GM21576 (cell line): Measurements from ENCODE around the gene KLF5.

Experiments
- ATAC-seq: cut with Tn5 transposase; IDR thresholded peaks from one replicate; pipeline ENCODE4 v1.9.1; 2021; ENCODE audit warnings: mild to moderate bottlenecking, moderate library complexity; ENCODE audit not compliant: unreplicated experiment

Gene KLF5

GRCh38 chr13:73059460-73060250, 850 bp downstream of the KLF5 start:
- ATAC-seq, result peak; percentile 39

DNA sequence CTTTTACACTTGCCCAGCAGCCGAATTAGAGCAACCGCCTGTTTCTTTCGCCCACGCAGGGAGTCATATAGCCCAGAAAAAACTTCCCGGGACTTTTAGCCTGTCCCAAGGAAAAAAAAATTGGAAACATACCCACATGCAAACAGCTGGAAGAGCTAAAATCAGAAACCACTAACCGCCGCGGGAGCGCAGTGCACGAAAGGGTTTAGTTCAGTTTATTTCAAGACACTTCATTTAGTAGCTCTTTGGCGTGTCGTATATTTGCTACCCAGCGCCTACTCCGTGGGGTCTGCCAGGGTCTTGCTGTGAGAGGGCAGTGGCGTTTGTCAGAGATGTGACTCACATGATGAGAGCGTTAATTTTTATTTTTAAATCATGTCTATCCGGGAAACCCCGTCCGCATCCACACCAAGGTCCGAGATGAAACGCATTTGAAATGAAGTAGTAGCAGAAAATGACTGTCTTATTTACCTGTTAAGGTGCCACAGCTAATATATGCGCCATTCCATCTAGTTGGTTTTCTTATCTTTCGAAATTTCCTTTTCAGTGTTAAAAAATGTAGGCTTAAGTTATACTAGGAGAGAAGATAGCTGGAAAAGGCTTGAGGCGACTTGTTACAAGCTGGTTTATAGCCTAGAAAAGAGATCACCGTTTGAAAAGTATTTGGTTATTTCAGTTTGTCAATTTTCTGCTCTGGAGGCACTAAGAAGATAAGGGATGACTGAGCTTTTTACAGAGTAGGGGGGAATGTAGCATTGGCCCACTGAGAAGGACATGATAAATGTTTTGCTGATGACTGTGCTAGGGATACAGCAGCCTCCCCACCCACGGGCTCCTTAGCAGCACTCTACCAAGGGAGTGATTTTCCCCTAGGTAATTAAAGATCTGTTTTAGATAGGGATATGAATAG, 1.7 kb downstream of the KLF5 start:
- no peak for ATAC-seq

- ATAC-seq, result no peak
These were observed 2.7 kb downstream of the KLF5 start for GRCh38 chr13:73061473-73061872.

DNA sequence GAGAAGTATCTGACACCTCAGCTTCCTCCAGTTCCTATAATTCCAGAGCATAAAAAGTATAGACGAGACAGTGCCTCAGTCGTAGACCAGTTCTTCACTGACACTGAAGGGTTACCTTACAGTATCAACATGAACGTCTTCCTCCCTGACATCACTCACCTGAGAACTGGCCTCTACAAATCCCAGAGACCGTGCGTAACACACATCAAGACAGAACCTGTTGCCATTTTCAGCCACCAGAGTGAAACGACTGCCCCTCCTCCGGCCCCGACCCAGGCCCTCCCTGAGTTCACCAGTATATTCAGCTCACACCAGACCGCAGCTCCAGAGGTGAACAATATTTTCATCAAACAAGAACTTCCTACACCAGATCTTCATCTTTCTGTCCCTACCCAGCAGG, 3.1 kb downstream of the KLF5 start:
- ATAC-seq, result no peak

DNA sequence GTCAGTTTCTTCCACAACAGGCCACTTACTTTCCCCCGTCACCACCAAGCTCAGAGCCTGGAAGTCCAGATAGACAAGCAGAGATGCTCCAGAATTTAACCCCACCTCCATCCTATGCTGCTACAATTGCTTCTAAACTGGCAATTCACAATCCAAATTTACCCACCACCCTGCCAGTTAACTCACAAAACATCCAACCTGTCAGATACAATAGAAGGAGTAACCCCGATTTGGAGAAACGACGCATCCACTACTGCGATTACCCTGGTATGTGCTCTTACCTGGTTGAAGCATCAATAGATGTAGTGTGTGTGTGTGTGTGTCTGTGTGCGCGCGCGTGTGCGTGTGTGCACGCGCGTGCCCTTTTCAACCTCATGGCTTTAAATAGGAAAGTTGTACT, 3.7 kb downstream of the KLF5 start:
- no peak for ATAC-seq

- no peak for ATAC-seq
These were observed 4.4 kb downstream of the KLF5 start for GRCh38 chr13:73063166-73063565.

DNA sequence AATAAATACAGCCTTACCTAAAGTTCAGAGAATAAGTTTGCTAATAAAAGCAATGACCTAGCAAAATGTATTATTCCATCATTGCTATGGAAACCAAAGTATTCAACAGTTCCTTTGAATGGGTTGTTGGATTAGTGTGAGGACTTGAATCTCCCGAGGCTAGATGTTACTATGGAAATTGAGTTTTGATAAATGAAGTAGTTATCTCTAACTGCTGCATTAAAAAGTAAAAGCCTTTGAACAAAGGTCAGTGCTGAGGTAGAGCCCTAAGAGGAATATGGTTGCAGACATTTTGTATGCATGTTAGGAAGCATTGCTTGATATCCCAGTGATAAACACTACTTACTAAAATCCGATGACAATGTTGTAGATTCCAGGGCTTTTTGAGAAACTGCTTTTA, 6.2 kb downstream of the KLF5 start:
- no peak for ATAC-seq

- no peak for ATAC-seq
These were observed 7.0 kb downstream of the KLF5 start for GRCh38 chr13:73065665-73066340.

GRCh38 chr13:73069206-73069805, 10.5 kb downstream of the KLF5 start:
- no peak for ATAC-seq

GRCh38 chr13:73070451-73071098, 11.8 kb downstream of the KLF5 start:
- no peak for ATAC-seq

- no peak for ATAC-seq
These were observed 13.6 kb downstream of the KLF5 start for GRCh38 chr13:73072239-73072900.

DNA sequence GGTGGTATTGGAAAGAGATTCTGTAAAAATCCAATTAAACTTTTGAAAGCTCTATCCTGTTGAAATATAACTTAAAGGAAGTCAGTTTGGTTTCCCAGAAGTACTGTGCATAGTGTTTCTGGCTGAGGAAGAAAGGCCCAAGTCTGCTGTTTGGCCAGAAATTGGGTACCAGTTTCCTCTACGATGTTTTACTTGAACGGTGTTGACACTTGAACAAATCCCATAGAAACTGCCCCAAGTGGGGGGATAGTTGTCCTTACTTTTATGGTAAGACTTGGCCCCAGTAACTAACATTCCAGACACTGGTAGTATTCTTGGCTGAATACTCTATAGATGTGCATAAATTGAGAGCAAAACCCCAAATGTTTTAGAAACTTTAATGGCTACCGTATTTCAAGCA, 14.2 kb downstream of the KLF5 start:
- no peak for ATAC-seq

- peak; percentile 55 for ATAC-seq
These were observed 15.2 kb downstream of the KLF5 start for GRCh38 chr13:73074014-73074413.

- no peak for ATAC-seq
These were observed 16.1 kb downstream of the KLF5 start for GRCh38 chr13:73074926-73075325.

DNA sequence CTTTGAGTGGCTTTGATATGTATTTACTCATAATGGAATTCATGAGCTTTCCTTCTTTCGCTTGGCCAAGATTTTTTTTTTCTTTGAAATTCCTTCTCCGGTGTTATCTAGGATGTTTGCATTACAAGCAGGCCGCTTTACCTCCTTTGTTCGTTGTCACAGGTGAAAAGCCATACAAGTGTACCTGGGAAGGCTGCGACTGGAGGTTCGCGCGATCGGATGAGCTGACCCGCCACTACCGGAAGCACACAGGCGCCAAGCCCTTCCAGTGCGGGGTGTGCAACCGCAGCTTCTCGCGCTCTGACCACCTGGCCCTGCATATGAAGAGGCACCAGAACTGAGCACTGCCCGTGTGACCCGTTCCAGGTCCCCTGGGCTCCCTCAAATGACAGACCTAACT, 16.7 kb downstream of the KLF5 start:
- no peak for ATAC-seq

DNA sequence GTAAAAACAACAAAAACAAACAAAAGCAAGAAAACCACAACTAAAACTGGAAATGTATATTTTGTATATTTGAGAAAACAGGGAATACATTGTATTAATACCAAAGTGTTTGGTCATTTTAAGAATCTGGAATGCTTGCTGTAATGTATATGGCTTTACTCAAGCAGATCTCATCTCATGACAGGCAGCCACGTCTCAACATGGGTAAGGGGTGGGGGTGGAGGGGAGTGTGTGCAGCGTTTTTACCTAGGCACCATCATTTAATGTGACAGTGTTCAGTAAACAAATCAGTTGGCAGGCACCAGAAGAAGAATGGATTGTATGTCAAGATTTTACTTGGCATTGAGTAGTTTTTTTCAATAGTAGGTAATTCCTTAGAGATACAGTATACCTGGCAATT, 17.1 kb downstream of the KLF5 start:
- ATAC-seq, result no peak

DNA sequence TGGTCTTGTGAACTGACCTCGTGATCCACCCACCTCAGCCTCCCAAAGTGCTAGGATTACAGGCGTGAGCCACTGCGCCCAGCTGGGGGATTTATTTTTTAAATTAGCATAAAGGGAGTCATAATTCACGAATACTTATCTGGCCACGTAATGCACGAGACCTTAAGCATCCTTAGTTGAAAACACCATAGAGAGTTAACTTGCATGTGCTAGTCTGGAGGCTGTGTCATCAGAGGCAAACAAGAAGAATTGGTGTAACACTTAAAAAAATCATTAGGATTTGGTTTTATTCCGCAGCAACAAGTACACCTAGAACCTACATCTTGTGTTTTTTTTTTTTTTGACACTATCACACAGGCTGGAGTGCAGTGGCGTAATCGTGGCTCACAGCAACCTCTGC, 19.1 kb downstream of the KLF5 start:
- no peak for ATAC-seq

DNA sequence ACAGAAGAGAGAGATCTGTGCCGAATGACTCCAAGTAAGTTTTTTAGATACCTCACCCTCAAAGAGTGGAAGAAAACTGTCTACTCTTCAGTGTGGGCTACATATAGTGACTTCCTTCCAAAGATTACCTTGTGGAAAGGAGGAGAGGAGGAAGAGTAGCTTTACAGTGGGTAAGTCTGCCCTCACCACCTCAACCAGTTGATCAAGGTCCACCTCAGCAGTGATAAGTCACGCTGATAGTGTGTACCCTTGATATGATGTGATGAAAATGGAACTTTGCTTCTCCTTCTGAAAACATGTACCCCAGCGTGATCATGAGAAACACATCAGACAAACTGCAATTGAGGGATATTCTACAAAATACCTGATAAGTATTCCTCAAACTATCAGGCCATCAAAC, 20.6 kb downstream of the KLF5 start:
- no peak for ATAC-seq

- no peak for ATAC-seq
These were observed 22.6 kb downstream of the KLF5 start for GRCh38 chr13:73081256-73081915.

GRCh38 chr13:73082471-73082870, 23.7 kb downstream of the KLF5 start:
- no peak for ATAC-seq
